Esophagus muscularis mucosa (tissue), 4 donors: ENCODE results near the gene FXR2. TPM values are rescaled to one million over a fixed set of nuclear protein-coding genes. Genes with fewer than 3 reads are reported as not detected.

ENCODE experiments used
- DNase-seq: peaks from one replicate; pipeline ENCODE4 v3.0.0-alpha.2; 2017; ENCODE audit errors: extremely low spot score
- H3K27ac ChIP-seq, 4 donors: fragments of 200-600 bp; sonication (generic); replicated peaks in 1 of 4; 1 replicate in 3 of 4; 2 replicates in 1 of 4; pipeline ENCODE4 v1.5.1; 2016 to 2019; ENCODE audit warnings: mild to moderate bottlenecking in 1 of 4
- H3K27me3 ChIP-seq, 4 donors: fragments of 200-600 bp; sonication (generic); one replicate each; pipeline versions ENCODE4 v1.5.1 to v1.6.0; 2016 to 2019
- H3K36me3 ChIP-seq, 4 donors: fragments of 200-600 bp; sonication (generic); one replicate each; pipeline ENCODE4 v1.5.1; 2016 to 2019
- H3K4me1 ChIP-seq, 4 donors: fragments of 200-600 bp; sonication (generic); one replicate each; pipeline ENCODE4 v1.5.1; 2016 to 2019
- H3K4me3 ChIP-seq, 4 donors: fragments of 200-600 bp; sonication (generic); 1 replicate in 2 of 4; 2 replicates in 2 of 4; pipeline ENCODE4 v1.5.1; 2016 to 2019; ENCODE audit warnings: mild to moderate bottlenecking in 4 of 4, moderate library complexity in 1 of 4
- H3K9me3 ChIP-seq, 4 donors: fragments of 200-600 bp; sonication (generic); 1 replicate in 3 of 4; 2 replicates in 1 of 4; pipeline ENCODE4 v1.5.1; 2016 to 2019
- EP300 ChIP-seq: sonication (generic); formaldehyde crosslinking; IDR thresholded peaks from one replicate; pipeline ENCODE4 v1.6.1; 2017; ENCODE audit warnings: antibody characterized with exemption
- POLR2A ChIP-seq: fragments of 450-650 bp; IDR thresholded peaks from one replicate; pipeline ENCODE4 v1.6.1; 2017; ENCODE audit warnings: antibody characterized with exemption, moderate library complexity, mild to moderate bottlenecking, low read depth
- POLR2AphosphoS5 ChIP-seq, 2 donors: sonication (generic); formaldehyde crosslinking; IDR thresholded peaks; one replicate each; pipeline ENCODE4 v1.6.1; 2017; ENCODE audit warnings: antibody characterized with exemption in 2 of 2
- WGBS: methylation state at CpG from one replicate; pipeline ENCODE4 v1.1.5; 2018; 5-methylcytosine and 5-hydroxymethylcytosine counted together
- intact Hi-C: fragments of 100-400 bp; cut with DNase I; formaldehyde crosslinking; loops from one replicate; pipeline ENCODE4 v1.15.1; 2023
- total RNA-seq, 4 donors: library from RNA; depleted of rRNA; stranded (reverse); fragments of >200 nt; gene quantifications; one replicate each; pipeline versions ENCODE4 v1.1.0 to v1.2.1, GENCODE V29; 2016
- TF ChIP-seq, protein P1 (sequence below), 3 experiments: fragments of 200-600 bp in 2 of 3; fragments of 450-650 bp in 1 of 3; sonication (generic) in 2 of 3; IDR thresholded peaks; one replicate each; pipeline ENCODE4 v1.5.1; 2017 to 2019; ENCODE audit warnings: antibody characterized with exemption in 3 of 3, mild to moderate bottlenecking in 2 of 3, moderate library complexity in 1 of 3

FXR2 gene
- total RNA-seq, 4 donors from 2014 or later, result 38.2 to 65.8 (median 50.2) TPM

DNA sequence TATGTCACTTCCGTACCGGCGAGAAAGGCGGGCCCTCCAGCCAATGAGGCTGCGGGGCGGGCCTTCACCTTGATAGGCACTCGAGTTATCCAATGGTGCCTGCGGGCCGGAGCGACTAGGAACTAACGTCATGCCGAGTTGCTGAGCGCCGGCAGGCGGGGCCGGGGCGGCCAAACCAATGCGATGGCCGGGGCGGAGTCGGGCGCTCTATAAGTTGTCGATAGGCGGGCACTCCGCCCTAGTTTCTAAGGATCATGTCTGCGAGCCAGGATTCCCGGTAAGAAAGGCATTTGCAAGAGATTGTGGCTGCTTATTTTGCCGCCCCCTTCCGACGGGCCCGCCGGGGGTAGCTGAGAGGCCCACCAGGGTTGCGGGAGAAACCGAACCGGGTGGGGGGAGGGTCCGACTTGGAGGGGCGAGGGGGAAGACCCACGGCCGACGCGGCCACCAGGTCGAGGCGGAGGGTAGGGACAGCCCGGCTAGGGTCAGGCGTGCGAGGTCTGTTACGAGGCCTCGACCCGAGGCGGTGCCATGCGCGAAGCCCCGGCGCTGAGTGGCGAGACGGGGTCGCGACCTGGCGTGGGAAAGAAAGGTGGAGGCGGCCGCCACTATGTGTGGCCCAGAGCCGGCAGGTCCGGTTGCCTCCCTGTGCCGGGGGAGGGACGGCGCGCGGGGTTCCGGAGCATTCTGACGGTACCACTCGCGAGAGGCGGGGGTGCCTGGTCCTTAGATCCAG lies 41.9 kb downstream of the FXR2 start:
- H3K9me3 ChIP-seq, result no peaks in the 10 kb centered on the region
- intact Hi-C loops, result no loop called here
- 0% methylated on average over 27 of the region's 73 CpGs for WGBS
- peak overlapping the region; percentile 85 to 100 (median 98) for H3K4me3 ChIP-seq
- peaks cover 51 to 73% (median 71%) of the 10 kb centered on the region in 4 donors for H3K36me3 ChIP-seq
- peak; percentile 100 for DNase-seq
- no peaks in the 10 kb centered on the region for H3K27me3 ChIP-seq
- peaks cover 35 to 50% (median 47%) of the 10 kb centered on the region in 4 donors for H3K4me1 ChIP-seq
- peak; percentile 95 to 99 for TF ChIP-seq POLR2AphosphoS5 (IDR thresholded peaks at IDR 0.05)
- TF ChIP-seq POLR2A, result peak; percentile 97
- TF ChIP-seq EP300, result no peak
- TF ChIP-seq, protein P1, sequence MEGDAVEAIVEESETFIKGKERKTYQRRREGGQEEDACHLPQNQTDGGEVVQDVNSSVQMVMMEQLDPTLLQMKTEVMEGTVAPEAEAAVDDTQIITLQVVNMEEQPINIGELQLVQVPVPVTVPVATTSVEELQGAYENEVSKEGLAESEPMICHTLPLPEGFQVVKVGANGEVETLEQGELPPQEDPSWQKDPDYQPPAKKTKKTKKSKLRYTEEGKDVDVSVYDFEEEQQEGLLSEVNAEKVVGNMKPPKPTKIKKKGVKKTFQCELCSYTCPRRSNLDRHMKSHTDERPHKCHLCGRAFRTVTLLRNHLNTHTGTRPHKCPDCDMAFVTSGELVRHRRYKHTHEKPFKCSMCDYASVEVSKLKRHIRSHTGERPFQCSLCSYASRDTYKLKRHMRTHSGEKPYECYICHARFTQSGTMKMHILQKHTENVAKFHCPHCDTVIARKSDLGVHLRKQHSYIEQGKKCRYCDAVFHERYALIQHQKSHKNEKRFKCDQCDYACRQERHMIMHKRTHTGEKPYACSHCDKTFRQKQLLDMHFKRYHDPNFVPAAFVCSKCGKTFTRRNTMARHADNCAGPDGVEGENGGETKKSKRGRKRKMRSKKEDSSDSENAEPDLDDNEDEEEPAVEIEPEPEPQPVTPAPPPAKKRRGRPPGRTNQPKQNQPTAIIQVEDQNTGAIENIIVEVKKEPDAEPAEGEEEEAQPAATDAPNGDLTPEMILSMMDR (IDR thresholded peaks at IDR 0.05), result no peak
- peak overlapping the region; percentile 98 to 100 (median 100) for H3K27ac ChIP-seq

DNA sequence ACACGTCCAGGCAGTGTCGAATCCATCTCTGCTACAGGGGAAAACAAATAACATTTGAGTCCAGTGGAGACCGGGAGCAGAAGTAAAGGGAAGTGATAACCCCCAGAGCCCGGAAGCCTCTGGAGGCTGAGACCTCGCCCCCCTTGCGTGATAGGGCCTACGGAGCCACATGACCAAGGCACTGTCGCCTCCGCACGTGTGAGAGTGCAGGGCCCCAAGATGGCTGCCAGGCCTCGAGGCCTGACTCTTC lies 42.4 kb downstream of the FXR2 start:
- peaks cover 51 to 73% (median 70%) of the 10 kb centered on the region in 4 donors for H3K36me3 ChIP-seq
- no peaks in the 10 kb centered on the region for H3K27me3 ChIP-seq
- H3K4me3 ChIP-seq, result peak overlapping the region; percentile 85 to 100 (median 98)
- H3K9me3 ChIP-seq, result no peaks in the 10 kb centered on the region
- TF ChIP-seq POLR2AphosphoS5 (IDR thresholded peaks at IDR 0.05), result peak in 1 of 2 donors; percentile 98
- TF ChIP-seq, protein P1 (IDR thresholded peaks at IDR 0.05), result no peak
- peak; percentile 13 for TF ChIP-seq POLR2A
- H3K4me1 ChIP-seq, result peaks cover 35 to 46% (median 42%) of the 10 kb centered on the region in 4 donors
- DNase-seq, result no peak
- peak overlapping the region; percentile 94 to 100 (median 98) for H3K27ac ChIP-seq
- WGBS, result 8% methylated on average over 4 of the region's 11 CpGs
- intact Hi-C loops, result no loop called here

DNA sequence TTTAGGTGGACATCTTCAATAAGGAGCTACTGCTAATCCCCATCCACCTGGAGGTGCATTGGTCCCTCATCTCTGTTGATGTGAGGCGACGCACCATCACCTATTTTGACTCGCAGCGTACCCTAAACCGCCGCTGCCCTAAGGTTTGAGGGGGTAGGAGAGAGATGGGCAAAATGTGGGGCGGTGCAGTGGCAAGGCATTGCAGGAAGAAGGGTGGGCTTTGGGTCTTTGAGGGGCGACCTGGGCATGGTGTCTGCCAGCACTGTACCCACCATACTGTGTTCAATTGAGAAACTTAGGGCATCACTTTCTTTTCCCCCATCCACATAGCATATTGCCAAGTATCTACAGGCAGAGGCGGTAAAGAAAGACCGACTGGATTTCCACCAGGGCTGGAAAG lies 44.3 kb downstream of the FXR2 start:
- Histone ChIP-seq H3K27ac (no peak overlapping the region), H3K4me3 (no peak overlapping the region), H3K36me3 (peaks cover 50 to 73% (median 69%) of the 10 kb centered on the region in 4 donors), H3K4me1 (peaks cover 21 to 29% (median 24%) of the 10 kb centered on the region in 4 donors), H3K27me3 (no peaks in the 10 kb centered on the region), H3K9me3 (no peaks in the 10 kb centered on the region)
- DNase-seq, result no peak
- 98% methylated on average over 10 of the region's 10 CpGs for WGBS
- intact Hi-C loops, result no loop called here
- TF ChIP-seq EP300 (no peak), POLR2AphosphoS5 (IDR thresholded peaks at IDR 0.05) (no peak), POLR2A (no peak)
- TF ChIP-seq, protein P1 (IDR thresholded peaks at IDR 0.05), result no peak

DNA sequence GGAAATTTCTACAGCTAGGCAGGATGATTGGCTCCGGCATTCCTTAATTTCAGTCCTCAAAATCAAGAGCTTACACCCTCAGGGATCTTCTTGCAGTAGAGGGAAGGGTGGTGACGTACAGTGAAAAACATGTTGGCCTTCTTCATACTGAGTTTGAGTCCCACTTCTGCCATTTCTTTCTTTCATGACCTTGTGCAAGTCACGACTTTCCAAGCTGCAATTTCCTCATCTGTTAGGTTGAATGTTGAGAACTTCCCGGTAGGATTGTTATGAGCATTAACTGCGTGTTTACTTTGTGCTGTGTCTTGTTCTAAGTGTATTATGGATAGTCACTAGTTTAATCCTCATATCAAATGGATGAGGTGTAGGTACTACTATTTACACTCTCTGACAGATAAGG lies 45.1 kb downstream of the FXR2 start:
- Histone ChIP-seq H3K27me3 (no peaks in the 10 kb centered on the region), H3K4me1 (peaks cover 13 to 24% (median 21%) of the 10 kb centered on the region in 4 donors), H3K4me3 (no peak overlapping the region), H3K36me3 (peaks cover 50 to 73% (median 69%) of the 10 kb centered on the region in 4 donors), H3K9me3 (no peaks in the 10 kb centered on the region), H3K27ac (no peak overlapping the region)
- WGBS, result 79% methylated on average over 5 of the region's 5 CpGs
- DNase-seq, result no peak
- intact Hi-C loops, result no loop called here
- TF ChIP-seq POLR2AphosphoS5 (IDR thresholded peaks at IDR 0.05), result no peak
- no peak for TF ChIP-seq EP300
- TF ChIP-seq, protein P1 (IDR thresholded peaks at IDR 0.05), result no peak
- no peak for TF ChIP-seq POLR2A
